Measurements from ENCODE around the gene NT5M. TPM values are rescaled to one million over a fixed set of nuclear protein-coding genes. Genes with fewer than 3 reads are reported as not detected.

NT5M gene
- total RNA-seq, 2 experiments from 2014 or later: 1.8 to 2.9 TPM

- intact Hi-C loops (cut with DNase I, micrococcal nuclease): loop anchor here in 1 of 2 experiments (10.0 kb wide), 1 partner anchor 896 kb away; the partner anchor contains the start of gene ALKBH5
- ChIA-PET CTCF (no interaction called here), POLR2A (no interaction called here)
Measured at GRCh38 chr17:17289086-17289485, 14.1 kb upstream of the NT5M start.

GRCh38 chr17:17289701-17290100, 13.5 kb upstream of the NT5M start:
- Histone ChIP-seq H3K4me1 (ENCODE audit: insufficient read depth, low read length) (no peaks in the 10 kb centered on the region), H3K4me3 (ENCODE audit: low read length) (no peak overlapping the region), H3K36me3 (ENCODE audit: insufficient read depth, low read length) (no peaks in the 10 kb centered on the region), H3K27me3 (ENCODE audit: control insufficient read depth in 1 of 2, insufficient read depth in 2 of 2, low read length in 2 of 2) (no peaks in the 10 kb centered on the region), H3K9me3 (ENCODE audit: control insufficient read depth in 1 of 2, insufficient read depth in 1 of 2, low read length in 2 of 2) (no peaks in the 10 kb centered on the region), H3K27ac (ENCODE audit: low read depth in 1 of 2, low read length in 2 of 2) (no peak overlapping the region)
- no peak overlapping the region for H3K27ac Mint-ChIP-seq
- DNase-seq (no peak), ATAC-seq (ENCODE audit: poor library complexity) (no peak)
- no peaks in the 10 kb centered on the region for H3K27me3 Mint-ChIP-seq
- CTCF ChIA-PET: no interaction called here
- intact Hi-C loops (cut with DNase I, micrococcal nuclease): loop anchor here in 1 of 2 experiments (10.0 kb wide), 1 partner anchor 895 kb away; the partner anchor contains the start of gene ALKBH5
- no peaks in the 10 kb centered on the region for H3K4me1 Mint-ChIP-seq (ENCODE audit: low read depth)
- no peaks in the 10 kb centered on the region for H3K36me3 Mint-ChIP-seq (ENCODE audit: low read depth)
- TF ChIP-seq, protein P1, sequence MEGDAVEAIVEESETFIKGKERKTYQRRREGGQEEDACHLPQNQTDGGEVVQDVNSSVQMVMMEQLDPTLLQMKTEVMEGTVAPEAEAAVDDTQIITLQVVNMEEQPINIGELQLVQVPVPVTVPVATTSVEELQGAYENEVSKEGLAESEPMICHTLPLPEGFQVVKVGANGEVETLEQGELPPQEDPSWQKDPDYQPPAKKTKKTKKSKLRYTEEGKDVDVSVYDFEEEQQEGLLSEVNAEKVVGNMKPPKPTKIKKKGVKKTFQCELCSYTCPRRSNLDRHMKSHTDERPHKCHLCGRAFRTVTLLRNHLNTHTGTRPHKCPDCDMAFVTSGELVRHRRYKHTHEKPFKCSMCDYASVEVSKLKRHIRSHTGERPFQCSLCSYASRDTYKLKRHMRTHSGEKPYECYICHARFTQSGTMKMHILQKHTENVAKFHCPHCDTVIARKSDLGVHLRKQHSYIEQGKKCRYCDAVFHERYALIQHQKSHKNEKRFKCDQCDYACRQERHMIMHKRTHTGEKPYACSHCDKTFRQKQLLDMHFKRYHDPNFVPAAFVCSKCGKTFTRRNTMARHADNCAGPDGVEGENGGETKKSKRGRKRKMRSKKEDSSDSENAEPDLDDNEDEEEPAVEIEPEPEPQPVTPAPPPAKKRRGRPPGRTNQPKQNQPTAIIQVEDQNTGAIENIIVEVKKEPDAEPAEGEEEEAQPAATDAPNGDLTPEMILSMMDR (IDR thresholded peaks at IDR 0.05): no peak
- no peak overlapping the region for H3K4me3 Mint-ChIP-seq
- POLR2A ChIA-PET: no interaction called here
- no peaks in the 10 kb centered on the region for H3K9me3 Mint-ChIP-seq

More at GRCh38 chr17:17289086-17289485, 14.1 kb upstream of the NT5M start:
- no peak overlapping the region for H3K4me3 Mint-ChIP-seq
- H3K36me3 ChIP-seq (ENCODE audit: insufficient read depth, low read length): no peaks in the 10 kb centered on the region
- TF ChIP-seq, protein P1 (IDR thresholded peaks at IDR 0.05): no peak
- no peaks in the 10 kb centered on the region for H3K9me3 ChIP-seq (ENCODE audit: control insufficient read depth in 1 of 2, insufficient read depth in 1 of 2, low read length in 2 of 2)
- H3K9me3 Mint-ChIP-seq: no peaks in the 10 kb centered on the region
- H3K36me3 Mint-ChIP-seq (ENCODE audit: low read depth): no peaks in the 10 kb centered on the region
- H3K27me3 ChIP-seq (ENCODE audit: control insufficient read depth in 1 of 2, insufficient read depth in 2 of 2, low read length in 2 of 2): no peaks in the 10 kb centered on the region
- no peak for ATAC-seq (ENCODE audit: poor library complexity)
- H3K4me3 ChIP-seq (ENCODE audit: low read length): no peak overlapping the region
- H3K4me1 ChIP-seq (ENCODE audit: insufficient read depth, low read length): no peaks in the 10 kb centered on the region
- H3K27ac Mint-ChIP-seq: no peak overlapping the region
- H3K27ac ChIP-seq (ENCODE audit: low read depth in 1 of 2, low read length in 2 of 2): no peak overlapping the region
- H3K4me1 Mint-ChIP-seq (ENCODE audit: low read depth): no peaks in the 10 kb centered on the region
- DNase-seq: no peak
- no peaks in the 10 kb centered on the region for H3K27me3 Mint-ChIP-seq

GRCh38 chr17:17295141-17295540, 8.0 kb upstream of the NT5M start:
- Mint-ChIP-seq H3K36me3 (ENCODE audit: low read depth) (no peaks in the 10 kb centered on the region), H3K27me3 (no peaks in the 10 kb centered on the region), H3K27ac (no peak overlapping the region), H3K4me3 (no peak overlapping the region), H3K9me3 (no peaks in the 10 kb centered on the region), H3K4me1 (ENCODE audit: low read depth) (peaks cover 3% of the 10 kb centered on the region)
- Histone ChIP-seq H3K36me3 (ENCODE audit: insufficient read depth, low read length) (no peaks in the 10 kb centered on the region), H3K4me3 (ENCODE audit: low read length) (no peak overlapping the region), H3K9me3 (ENCODE audit: control insufficient read depth in 1 of 2, insufficient read depth in 1 of 2, low read length in 2 of 2) (no peaks in the 10 kb centered on the region), H3K27ac (ENCODE audit: low read depth in 1 of 2, low read length in 2 of 2) (no peak overlapping the region), H3K4me1 (ENCODE audit: insufficient read depth, low read length) (no peaks in the 10 kb centered on the region), H3K27me3 (ENCODE audit: control insufficient read depth in 1 of 2, insufficient read depth in 2 of 2, low read length in 2 of 2) (no peaks in the 10 kb centered on the region)
- ChIA-PET CTCF (no interaction called here), POLR2A (no interaction called here)
- DNase-seq (no peak), ATAC-seq (ENCODE audit: poor library complexity) (no peak)
- intact Hi-C loops (cut with DNase I, micrococcal nuclease): no loop called here
- TF ChIP-seq, protein P1 (IDR thresholded peaks at IDR 0.05): no peak

All from CD4-positive, alpha-beta T cell (primary cell).